ENCODE data around the gene AOAH.
A peak's percentile ranks its signal among the peaks of the same experiment; 100 is the strongest.
"Not testable (repeated sequence)": the region's sequence is repeated elsewhere in the genome, so short reads cannot be mapped to it uniquely, and the experiment has no call there.

AOAH gene

GRCh38 chr7:36504216-36504615 lies 220.1 kb downstream of the AOAH start:
- DNase-seq = not testable (repeated sequence)

GRCh38 chr7:36497775-36498174 lies 226.5 kb downstream of the AOAH start:
- DNase-seq = no peak

GRCh38 chr7:36497176-36497575 lies 227.1 kb downstream of the AOAH start:
- DNase-seq = not testable (repeated sequence)

GRCh38 chr7:36496576-36496975 lies 227.7 kb downstream of the AOAH start:
- no peak for DNase-seq

GRCh38 chr7:36491317-36491716 lies 233.0 kb downstream of the AOAH start:
- DNase-seq = no peak

GRCh38 chr7:36490419-36490830 lies 233.9 kb downstream of the AOAH start:
- no peak for DNase-seq

- not testable (repeated sequence) for DNase-seq
Measured at GRCh38 chr7:36488672-36489071, 235.6 kb downstream of the AOAH start.

- DNase-seq = no peak
Measured at GRCh38 chr7:36487756-36488336, 236.4 kb downstream of the AOAH start.

- DNase-seq = no peak
Measured at GRCh38 chr7:36486336-36486735, 238.0 kb downstream of the AOAH start.

GRCh38 chr7:36484265-36484664 lies 240.0 kb downstream of the AOAH start:
- DNase-seq = no peak

- DNase-seq = not testable (repeated sequence)
Measured at GRCh38 chr7:36483853-36484252, 240.4 kb downstream of the AOAH start.

- DNase-seq = no peak
Measured at GRCh38 chr7:36478745-36479144, 245.5 kb downstream of the AOAH start.

GRCh38 chr7:36475381-36475780 lies 248.9 kb downstream of the AOAH start:
- no peak for DNase-seq

- DNase-seq = no peak
Measured at GRCh38 chr7:36475011-36475342, 249.3 kb downstream of the AOAH start.

GRCh38 chr7:36474283-36475010 lies 249.8 kb downstream of the AOAH start:
- DNase-seq = no peak

GRCh38 chr7:36473454-36474282 lies 250.6 kb downstream of the AOAH start:
- DNase-seq = peak; percentile 10

- no peak for DNase-seq
Measured at GRCh38 chr7:36472141-36472729, 252.1 kb downstream of the AOAH start.

- no peak for DNase-seq
Measured at GRCh38 chr7:36469236-36469635, 255.1 kb downstream of the AOAH start.

- DNase-seq = no peak
Measured at GRCh38 chr7:36468370-36469101, 255.8 kb downstream of the AOAH start.

- DNase-seq = not testable (repeated sequence)
Measured at GRCh38 chr7:36466001-36466400, 258.3 kb downstream of the AOAH start.

- no peak for DNase-seq
Measured at GRCh38 chr7:36464271-36464670, 260.0 kb downstream of the AOAH start.

All from stimulated activated CD4-positive, alpha-beta T cell treated with anti-CD3 and anti-CD28 coated beads, Interleukin-4, amount 100 ng/mL, for 1 hour (primary cell).